ENCODE measurements around the gene CD68.
"Not testable (repeated sequence)": the region's sequence is repeated elsewhere in the genome, so short reads cannot be mapped to it uniquely, and the experiment has no call there.

Gene CD68

DNA sequence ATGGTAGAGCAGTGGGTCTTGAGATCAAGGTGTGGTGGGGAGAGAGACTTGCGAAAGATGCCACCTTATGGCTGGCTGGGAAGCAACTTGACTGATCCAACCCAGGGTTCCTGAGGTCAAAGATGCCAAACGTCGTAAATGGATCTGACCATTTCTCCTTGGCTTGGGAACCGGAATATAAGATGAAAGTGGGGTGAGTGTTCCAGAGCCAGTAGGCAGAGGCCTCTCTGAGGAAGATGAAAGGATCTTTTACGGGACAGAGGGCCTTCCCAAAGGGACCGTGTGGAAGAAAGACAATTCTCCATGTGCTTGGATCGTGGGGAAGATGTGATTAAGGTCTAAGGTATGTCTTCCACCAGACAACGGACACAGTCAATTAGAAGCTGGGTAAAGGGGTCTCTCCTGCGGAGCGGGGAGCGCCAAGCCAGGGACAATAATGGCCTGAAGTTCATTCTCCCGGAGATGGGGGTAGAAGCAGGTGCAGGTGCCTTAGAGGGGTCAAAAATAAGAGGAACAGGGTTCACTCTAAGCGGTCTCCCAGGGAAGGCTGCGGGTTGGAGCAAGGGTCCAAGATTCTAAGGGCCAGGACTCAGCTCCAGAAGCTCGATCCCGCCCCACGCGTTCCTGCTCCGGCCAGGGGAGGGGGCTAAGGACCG is 34.5 kb downstream of the CD68 start:
- no peak for DNase-seq

DNA sequence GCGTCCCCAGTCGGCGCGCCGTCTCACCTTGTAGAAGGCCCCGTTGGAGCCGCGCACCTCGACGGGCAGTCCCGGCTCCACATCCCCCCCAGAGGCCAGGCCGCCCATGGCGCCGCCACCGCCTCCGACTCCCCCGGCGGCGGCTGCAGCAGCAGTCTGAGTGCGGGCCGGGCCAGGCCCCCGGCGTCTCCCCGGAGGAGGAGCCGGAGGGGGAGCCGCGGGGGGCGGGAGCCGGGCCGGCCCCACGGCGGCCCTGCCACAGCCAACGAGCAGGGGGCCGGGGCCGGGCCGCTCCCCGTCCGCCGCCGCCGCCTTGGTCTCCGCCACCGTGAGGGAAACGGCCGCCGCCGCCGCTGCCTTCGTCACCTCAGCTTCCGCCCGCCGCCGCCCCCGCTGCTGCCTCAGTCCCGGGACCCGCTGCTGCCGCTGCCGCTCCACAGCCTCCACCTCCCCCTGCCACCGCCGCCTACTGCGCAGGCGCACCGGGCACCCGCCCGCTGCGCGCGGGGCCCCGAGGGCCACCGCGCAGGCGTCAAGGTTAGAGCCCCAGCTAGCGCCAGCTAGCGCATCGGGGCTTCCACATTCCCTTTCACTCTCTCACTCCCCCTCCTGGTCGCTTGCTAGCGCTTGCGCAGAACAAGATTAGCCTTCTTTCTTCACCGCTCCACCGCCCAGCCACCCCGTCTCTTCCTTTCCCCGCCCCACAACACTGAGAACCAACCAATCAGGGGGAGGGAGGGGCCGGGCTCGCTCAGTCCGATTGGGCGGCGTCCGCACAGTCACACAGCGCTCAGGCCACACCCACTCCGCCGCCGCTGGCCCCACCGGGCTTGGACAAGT is 35.2 kb downstream of the CD68 start, which contains the start of gene FXR2:
Gene FXR2 (minus strand): TSS at position 473 of the 840 bp plus-strand sequence. CDS start 365 bp downstream, at position 108.
- peak; percentile 99 for DNase-seq

DNA sequence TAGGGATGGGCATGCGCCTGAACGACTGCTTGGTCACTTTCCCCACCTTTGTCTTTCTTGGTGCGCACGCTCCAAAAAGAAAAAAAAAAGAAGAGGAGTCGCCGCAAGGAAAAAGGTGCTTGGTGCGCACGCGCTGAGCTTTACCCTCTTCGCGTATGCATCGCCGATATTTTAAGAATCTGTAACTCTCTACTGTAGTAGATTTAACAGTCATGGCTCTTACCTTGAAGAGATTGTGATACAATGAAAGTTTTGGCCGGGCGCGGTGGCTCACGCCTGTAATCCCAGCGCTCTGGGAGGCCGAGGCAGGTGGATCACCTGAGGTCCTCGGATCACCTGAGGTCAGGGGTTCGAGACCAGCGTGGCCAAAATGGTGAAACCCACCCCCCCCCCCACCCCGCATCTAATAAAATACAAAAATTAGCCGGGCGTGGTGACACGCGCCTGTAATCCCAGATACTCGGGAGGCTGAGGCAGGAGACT is 35.9 kb downstream of the CD68 start:
- DNase-seq: no peak

DNA sequence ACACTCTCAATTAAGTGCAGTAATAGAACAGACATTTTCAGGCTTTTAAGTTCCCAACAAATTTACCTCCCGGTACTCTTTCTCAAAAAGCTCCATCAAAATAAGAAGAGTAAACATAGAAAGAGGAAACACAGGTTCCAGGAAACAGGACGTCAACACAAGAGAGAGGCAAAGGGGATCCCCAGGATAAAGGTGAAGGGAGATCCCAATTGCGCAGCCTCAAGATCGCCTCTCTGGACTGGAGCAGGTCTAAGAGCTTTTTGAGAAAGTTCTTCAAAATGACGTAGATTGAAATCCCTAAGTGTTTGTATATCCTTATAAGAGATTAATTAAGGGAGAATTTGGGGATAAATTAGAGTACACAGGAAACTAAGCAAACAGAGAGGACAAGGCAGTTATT is 39.2 kb downstream of the CD68 start:
- DNase-seq: no peak

DNA sequence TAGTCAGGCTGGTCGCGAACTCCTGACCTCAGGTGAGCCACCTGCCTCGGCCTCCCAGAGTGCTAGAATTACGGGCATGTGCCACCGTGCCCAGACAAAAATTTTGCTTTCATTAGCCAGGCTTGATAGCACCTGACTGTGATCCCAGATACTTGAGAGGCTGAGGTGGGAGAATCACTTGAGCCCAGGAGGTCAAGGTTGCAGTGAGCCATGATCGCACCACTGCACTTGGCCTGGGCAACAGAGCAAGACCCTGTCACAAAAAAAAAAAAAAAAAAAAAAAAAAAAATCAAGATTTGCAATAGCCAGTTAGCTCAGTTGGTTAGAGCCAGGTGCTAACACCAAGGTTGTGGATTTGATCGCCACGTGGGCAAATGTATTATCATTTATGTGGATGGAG is 41.4 kb downstream of the CD68 start:
- no peak for DNase-seq

DNA sequence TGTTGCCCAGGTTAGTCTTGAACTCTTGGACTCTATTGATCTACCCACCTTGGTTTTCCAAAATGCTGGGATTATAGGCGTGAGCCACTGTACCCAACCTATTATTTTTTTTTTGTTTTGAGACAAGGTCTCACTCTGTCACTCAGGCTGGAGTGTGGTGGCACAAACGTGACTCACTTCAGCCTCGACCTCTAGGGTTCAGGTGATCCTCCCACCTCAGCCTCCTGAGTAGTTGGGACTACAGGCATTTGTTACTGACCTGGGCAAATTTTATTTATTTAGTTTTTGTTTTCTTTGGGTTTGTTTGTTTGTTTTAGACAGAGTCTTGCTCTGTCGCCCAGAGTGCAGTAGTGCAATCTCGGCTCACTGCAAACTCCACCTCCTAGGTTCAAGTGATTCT is 44.2 kb downstream of the CD68 start:
- DNase-seq: no peak

DNA sequence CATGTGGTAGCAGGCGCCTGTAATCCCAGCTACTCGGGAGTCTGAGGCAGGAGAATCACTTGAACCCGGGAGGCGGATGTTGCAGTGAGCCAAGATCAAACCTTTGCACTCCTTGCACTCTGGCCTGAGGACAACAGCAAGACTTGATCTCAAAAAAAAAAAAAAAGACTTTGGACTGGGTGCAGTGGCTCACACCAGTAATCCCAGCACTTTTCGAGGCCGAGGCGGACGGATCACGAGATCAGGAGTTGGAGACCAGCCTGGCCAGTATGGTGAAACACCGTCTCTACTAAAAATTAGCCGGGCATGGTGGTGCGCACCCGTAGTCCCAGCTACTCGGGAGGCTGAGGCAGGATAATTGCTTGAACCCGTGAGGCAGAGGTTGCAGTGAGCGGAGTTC is 46.3 kb downstream of the CD68 start:
- not testable (repeated sequence) for DNase-seq

DNA sequence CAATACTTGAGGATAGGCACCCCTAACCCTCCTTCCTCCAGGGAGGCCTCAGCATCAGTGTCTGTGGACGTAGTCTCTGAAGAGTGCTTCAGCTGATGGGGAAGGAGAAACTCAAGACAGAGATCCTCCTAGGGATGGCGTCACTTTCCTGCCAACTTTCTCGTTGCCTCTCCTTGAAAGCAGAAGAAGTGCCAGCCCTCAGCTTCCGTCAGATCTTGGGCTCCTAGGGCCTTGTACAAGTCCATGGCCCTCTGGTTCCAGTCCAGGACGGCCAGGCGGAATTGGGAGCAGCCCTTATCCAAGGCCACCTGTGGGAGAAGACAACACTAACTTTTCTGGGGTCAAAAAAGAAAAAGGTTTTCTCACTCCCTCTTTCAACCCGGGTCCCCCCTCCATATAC is 46.9 kb downstream of the CD68 start:
- DNase-seq: peak; percentile 74 to 75

DNA sequence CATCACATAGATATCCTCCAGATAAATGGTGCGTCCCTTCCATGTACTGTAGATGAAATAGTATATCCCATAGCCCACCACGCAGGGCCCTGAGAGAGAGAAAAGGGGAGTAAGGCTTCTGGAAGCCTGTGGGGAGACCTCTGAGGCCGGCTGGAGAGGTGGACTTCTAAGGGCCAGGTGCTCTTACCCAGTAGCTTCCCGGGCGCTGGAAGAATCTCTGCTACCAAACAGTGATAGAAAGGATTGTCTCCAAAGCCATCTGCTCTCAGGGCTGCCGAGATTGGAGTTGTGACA is 47.5 kb downstream of the CD68 start:
- no peak for DNase-seq

DNA sequence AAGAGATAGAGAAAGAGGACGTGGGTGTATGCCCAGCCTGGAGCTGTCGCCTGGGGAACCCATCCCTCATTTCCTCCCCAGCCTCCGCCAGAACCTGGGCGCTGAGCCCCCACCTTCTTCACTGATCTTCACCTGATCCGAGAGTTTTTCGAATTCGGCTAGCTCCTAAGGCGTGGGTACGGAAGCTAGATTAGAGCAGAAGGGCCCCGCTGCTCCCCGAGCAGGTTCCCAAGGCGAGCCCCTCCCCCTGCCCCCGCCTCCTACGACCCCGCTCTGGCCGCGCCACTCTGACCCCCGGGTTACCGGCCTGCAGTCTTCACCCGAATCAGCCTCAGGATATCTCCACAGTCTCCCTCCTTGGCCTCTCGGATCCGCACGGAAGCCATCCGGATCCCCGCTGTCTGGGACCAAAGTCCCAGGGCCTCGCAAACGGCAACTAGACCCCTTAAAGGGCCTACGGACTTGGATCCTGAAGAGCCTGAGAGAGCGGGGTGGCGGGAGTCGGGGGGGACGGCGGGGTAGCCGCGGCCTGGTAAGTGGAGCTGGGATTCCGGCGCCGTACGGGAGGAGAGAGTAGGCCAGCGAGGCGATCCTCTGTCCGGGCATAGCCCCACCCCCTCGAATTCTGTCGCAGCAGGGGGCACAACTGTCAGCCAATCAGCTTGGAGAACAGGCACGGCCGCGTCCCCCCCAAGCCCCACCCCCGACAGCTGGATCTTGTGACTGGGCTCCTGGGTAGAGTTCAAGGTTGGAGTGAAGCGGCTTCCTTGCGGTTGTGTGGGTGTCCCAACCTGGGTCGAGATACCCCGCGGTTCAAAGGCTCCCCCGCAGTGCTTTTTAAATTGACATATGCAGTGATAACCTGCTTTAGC is 48.0 kb downstream of the CD68 start, which contains the start of gene SAT2:
Gene SAT2 (minus strand): TSS at position 572 of the 872 bp plus-strand sequence. CDS start 186 bp downstream, at position 386.
- peak; percentile 89 to 90 for DNase-seq

DNA sequence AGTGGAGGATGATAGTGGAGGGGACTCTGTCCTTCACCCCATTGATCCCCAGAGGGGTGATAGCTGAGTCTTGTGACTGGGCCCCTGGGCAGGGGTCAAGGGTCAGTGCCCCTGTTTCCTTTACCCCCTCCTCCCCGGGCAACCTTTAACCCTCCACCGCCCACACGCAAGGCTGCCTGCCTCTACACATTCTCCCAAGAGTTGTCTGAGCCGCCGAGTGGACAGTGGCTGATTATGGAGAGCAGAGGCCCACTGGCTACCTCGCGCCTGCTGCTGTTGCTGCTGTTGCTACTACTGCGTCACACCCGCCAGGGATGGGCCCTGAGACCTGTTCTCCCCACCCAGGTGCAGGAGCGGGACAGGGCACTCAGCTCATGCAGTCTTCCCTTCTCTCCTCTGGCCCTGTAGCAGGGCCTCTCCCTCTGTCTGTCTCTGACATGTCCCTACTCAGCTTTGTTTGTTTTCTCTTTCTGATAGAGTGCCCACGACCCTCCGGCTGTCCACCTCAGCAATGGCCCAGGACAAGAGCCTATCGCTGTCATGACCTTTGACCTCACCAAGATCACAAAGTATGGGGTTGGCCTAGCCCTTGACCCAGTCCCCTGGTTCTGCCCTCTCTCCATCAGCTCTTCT is 50.6 kb downstream of the CD68 start, which contains the start of gene SHBG:
Gene SHBG (plus strand): TSS at position 197 of the 633 bp plus-strand sequence. CDS start 38 bp downstream, at position 235.
- DNase-seq: no peak

Data from inflammatory macrophage treated with lipopolysaccharide for 1 hour (primary cell).